Fibroblast of skin of right quadriceps (primary cell): Measurements from ENCODE around the gene PTGDS.

Experiments
- DNase-seq: peaks from one replicate; pipeline ENCODE4 v3.0.0-alpha.2; 2013

PTGDS gene

GRCh38 chr9:136977223-136977622 lies at the start of gene PTGDS:
Gene PTGDS, plus strand, starts transcription at chr9:136977504. Its CDS starts 75 bp downstream, at chr9:136977579.
- DNase-seq, result no peak

- no peak for DNase-seq
Measured at GRCh38 chr9:136928591-136928990, 48.7 kb upstream of the PTGDS start.

DNA sequence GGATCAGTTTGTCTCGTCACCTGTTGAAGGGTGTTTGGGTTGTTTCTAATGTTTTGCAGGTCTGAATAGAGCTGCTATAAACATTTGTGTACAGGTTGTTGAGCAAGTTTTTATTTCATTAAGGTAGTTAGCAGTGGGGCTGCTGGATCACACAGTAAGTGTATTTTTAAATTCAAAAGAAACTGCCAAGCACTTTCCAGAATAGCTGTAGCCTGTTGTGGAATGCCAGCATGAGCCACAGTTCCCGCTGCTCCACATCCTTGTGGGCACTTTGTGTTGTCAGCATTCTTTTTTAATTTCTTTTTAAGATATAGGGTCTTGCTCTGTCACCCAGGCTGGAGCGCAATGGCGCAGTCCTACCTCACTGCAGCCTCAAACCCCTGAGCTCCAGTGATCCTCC lies 47.3 kb upstream of the PTGDS start:
- DNase-seq, result no peak

DNA sequence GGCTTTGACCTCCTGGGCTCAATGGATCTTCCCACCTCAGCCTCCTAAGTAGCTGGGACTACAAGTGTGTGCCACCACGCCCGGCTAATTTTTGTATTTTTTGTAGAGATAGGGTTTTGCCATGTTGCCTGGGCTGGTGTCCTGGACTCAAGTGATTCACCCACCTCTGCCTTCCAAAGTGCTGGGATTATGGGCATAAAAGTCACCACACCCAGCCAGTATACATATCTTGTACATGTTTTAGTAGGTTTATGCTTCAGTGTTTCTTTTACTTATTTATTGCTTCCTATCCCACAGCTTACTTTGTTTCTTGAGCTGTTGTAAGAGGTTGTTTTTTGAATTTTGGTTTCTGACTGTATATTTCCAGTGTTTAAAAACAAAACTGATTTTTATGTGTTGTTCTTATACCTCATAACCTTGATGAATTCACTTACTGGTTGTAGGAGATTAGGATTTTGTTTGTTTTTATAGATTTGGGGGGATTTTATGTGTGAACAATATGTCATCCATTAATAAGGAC lies 45.6 kb upstream of the PTGDS start:
- DNase-seq, result no peak

- DNase-seq, result no peak
Measured at GRCh38 chr9:136934277-136934676, 43.0 kb upstream of the PTGDS start.

- no peak for DNase-seq
Measured at GRCh38 chr9:136935651-136936050, 41.7 kb upstream of the PTGDS start.

GRCh38 chr9:136936645-136937170 lies 40.6 kb upstream of the PTGDS start:
- DNase-seq, result no peak

GRCh38 chr9:136937186-136938001 lies 39.9 kb upstream of the PTGDS start:
- DNase-seq, result no peak

- DNase-seq, result no peak
Measured at GRCh38 chr9:136939431-136939995, 37.8 kb upstream of the PTGDS start.

DNA sequence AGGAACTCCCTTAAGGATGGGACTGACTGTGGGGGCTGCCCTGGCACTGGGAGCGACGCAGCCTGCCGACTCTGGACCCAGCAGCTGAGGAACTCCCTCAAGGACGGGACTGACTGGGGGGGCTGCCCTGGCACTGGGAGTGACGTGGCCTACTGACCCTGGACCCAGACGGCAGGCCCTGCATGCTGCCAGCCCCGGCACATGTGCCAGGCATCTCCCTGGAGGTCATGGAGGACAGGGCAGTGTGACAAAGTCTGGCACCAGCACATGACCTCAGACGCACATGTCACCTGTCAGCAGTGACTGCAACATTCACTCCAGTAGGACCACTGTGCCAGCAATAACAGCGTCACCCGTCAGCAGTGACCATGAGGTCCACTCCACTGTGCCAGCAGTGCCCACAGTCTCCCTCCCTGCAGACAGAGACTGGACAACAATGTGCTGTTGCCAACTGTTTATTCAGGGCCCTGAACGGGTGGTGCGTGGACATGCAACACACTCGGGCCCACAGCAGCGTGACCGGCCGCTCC lies 37.2 kb upstream of the PTGDS start:
- no peak for DNase-seq

DNA sequence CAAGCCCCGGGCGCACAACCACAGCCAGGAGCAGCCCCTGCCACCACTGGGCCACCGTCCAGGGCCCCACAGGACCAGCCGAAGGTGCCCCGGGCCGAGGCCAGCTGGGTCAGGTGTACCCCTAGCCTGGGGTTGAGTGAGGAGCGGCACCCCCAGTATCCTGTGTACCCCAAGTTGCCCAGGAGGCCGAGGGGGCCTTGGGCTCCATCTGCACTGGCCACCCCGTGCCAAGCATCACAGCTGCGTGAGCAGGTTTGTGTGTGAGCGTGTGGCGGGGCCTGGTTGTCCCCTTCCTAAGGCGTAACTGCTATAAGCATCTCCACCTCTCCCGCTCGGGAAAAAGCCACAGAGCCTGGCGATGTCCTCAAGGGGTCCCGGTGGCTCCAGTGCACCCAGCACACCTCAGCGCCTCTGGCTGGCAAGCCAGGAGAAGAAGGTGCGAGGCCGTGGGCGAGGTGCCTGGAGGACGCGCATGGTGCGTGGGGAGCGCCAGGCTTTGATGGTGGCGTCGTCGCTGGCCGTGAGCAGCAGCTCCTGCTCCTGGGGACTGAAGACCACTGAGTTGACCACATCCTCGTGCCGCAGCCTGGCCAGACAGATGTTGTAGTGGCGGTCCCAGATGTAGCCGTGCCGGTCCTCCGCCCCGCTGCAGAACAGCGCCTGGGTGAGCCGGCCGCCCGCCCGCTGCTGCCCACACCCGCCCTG lies 36.6 kb upstream of the PTGDS start:
- DNase-seq, result no peak

GRCh38 chr9:136941231-136942111 lies 35.8 kb upstream of the PTGDS start:
- DNase-seq, result no peak

DNA sequence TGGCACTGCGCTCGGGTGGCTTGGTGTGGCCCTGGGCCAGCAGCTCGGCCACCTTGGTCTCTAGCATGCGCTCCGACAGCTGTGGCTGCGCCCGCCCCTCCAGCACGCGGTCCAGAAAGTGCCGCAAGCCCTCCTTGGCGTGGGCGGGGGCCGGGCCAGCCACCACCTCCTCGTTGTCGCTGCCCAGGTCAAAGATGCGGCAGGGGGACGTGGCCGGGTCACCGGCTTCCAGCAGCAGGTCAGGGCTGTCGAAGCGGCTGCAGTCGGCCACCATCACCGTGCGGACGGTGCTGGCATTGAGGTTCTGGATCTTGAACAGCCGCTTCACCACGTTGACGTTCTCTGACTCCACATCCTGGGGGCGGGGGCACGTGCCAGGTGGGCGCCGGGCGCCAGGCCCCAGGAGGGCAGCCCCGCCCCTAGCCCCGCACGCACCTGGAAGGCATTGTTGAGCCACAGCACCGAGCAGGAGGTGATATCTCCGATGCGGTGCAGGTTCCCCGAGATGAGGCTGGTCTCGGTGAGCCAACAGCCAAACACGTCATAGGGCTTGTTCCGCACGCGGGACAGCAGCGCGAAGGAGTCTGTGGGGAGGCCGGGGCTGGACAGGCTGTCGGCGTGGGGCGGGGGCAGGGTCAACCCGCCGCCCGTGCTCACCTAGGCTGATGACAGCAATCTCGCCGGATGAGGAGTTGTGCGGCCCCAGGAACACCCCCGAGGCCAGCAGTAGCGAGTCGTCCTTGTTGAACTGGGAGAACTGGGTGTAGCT lies 35.0 kb upstream of the PTGDS start:
- DNase-seq, result no peak

- DNase-seq, result no peak
Measured at GRCh38 chr9:136942881-136943230, 34.4 kb upstream of the PTGDS start.

GRCh38 chr9:136943291-136944211 lies 33.8 kb upstream of the PTGDS start:
- peak; percentile 13 for DNase-seq

GRCh38 chr9:136944212-136944518 lies 33.1 kb upstream of the PTGDS start:
- DNase-seq, result peak; percentile 50

- DNase-seq, result peak; percentile 93
Measured at GRCh38 chr9:136944519-136945332, 32.6 kb upstream of the PTGDS start, which contains the start of the genes C8G and FBXW5. Gene C8G, plus strand, starts transcription at chr9:136945243. Its CDS starts 78 bp downstream, at chr9:136945321. Gene FBXW5, minus strand, starts transcription at chr9:136944738. Its CDS starts 655 bp downstream, at chr9:136944083.

- DNase-seq, result no peak
Measured at GRCh38 chr9:136945333-136946227, 31.7 kb upstream of the PTGDS start.
